ENCODE results near the gene ACOD1.

The ACOD1 gene

GRCh38 chr13:76992548-76993001 lies 44.3 kb downstream of the ACOD1 start:
- DNase-seq, result no peak

- DNase-seq, result no peak
Measured at GRCh38 chr13:76993021-76993420, 44.7 kb downstream of the ACOD1 start.

GRCh38 chr13:76993473-76993872 lies 45.2 kb downstream of the ACOD1 start:
- DNase-seq, result no peak

GRCh38 chr13:76994281-76994680 lies 46.0 kb downstream of the ACOD1 start:
- DNase-seq, result no peak

- no peak for DNase-seq
Measured at GRCh38 chr13:77000475-77000874, 52.2 kb downstream of the ACOD1 start.

GRCh38 chr13:77001540-77001939 lies 53.2 kb downstream of the ACOD1 start:
- DNase-seq, result no peak

GRCh38 chr13:77001963-77002587 lies 53.8 kb downstream of the ACOD1 start:
- DNase-seq, result no peak

GRCh38 chr13:77002590-77003190 lies 54.4 kb downstream of the ACOD1 start:
- no peak for DNase-seq

Measured in bone marrow (tissue), 2 donors.